ENCODE data around the gene AGK.
A peak's percentile ranks its signal among the peaks of the same experiment; 100 is the strongest.

AGK gene

DNA sequence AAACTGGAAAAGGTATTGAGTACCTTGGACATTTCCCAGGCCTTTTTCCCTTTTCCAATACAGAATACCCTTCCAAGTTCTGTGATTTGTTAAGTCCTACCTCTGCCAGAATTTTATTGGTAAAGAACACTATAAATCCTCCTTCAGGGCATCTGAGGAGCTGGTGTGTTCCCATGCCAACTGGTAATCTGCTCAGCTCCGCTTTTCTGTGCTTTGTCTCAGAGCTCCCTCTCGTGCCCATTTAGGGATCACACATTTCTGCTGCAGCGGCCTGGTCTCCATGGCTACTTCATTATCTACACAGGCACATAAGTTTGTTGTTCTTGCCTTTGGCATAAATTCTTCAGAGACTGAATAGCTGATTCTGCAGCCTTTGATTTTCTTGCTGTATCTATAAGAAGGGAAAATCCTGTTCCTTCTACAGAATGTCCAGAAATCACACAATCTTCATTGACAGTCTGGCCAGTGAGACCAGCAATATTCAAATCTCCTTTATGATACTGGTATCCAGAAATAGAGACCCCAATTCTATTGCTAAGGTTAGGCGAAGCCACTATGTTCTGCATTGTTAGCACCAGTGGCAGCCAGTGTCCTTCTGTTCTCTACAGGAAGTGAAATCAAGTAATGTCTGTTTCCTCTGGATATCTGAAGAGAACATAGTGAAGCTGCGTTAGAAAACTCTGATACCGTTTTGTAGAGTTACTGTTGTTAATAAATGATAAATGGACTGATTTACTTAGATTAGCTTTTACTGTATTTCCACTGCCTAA, 98.8 kb downstream of the AGK start:
- DNase-seq = peak; percentile 41

DNA sequence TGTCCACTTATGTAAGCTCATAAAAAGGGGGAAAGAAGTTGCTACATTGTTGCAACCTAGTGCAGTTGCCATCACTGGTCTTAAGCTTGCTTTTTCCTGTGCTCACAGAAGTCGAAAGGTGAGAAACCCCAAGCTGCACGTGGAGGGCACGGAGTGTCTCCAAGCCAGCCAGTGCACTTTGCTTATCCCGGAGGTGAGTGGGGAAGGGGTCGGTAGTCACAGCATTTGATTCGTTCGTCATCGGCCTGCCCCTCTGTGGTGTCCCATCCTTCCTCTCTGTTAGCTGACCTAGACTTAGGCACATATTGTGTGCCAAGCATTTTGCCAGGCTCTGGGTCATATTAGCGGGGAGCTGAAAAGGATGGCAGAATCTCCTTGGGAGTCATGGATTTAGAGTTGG, 100.2 kb downstream of the AGK start:
- DNase-seq = no peak

DNA sequence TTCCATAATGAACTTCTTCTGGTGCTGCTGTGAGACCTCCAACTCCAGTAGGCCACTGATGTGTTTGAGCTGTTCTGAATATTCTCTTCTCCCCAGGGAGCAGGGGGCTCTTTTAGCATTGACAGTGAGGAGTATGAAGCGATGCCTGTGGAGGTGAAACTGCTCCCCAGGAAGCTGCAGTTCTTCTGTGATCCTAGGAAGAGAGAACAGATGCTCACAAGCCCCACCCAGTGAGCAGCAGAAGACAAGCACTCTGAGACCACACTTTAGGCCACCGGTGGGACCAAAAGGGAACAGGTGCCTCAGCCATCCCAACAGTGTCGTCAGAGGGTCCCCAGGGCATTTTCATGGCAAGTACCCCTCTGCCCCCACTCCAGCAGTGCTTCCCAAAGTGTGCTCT, 101.5 kb downstream of the AGK start:
- no peak for DNase-seq

DNA sequence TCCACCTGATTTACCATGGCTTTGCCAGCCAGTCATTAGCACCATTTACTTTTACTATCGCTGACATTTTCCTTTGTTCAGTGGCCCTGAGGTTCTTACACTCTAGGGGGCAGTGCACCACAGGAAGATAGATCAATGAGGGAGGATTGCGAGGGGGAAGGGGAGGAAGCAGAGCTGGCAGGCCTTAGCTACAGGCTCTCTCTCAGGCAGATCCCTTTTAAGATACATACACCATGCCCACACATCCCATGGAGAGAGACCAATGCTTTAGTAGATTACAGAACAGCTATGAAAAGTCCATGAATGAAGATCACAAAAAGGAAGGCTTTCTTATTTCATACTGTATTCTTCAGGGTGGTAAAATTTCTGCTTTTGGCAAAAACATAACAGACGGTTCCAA, 103.3 kb downstream of the AGK start:
- DNase-seq = peak; percentile 82

DNA sequence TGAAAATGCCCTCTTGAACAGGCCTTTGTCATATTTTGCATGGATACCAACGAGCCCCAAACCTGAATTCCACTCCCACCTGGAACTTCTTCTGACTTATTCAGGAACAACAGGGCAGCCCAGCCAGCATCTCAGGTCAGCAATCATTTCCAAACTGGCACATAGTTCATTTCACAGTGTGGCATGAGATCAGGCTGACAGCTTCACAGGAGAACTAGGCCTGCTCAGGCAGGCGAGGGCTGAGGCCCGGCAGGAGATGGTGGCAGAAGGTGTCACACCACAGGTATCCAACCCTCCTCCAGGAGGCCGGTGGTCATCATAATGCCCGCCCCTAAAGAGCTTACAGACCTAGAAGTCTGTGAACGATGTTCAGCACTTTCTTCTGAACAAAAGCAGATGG, 108.3 kb downstream of the AGK start:
- no peak for DNase-seq

DNA sequence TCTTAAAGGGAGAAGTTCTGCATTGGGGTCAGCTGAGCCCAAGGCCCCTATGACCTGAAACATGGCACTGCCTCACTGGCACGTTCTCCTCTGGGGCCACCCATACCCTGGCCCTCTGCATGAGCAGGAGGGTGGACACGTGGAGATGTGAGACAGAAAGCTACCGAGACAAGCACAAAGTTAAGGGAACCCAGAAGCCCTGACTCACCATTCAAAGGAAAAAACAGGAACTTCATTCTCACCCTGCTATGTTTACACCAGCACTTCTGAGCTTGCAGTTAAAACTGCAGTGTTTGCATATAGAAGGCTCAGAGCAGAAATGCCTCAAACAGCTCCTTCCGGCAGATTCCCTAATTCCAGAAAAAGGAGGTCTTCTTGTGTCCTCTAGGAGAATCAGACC, 109.0 kb downstream of the AGK start:
- DNase-seq = no peak

DNA sequence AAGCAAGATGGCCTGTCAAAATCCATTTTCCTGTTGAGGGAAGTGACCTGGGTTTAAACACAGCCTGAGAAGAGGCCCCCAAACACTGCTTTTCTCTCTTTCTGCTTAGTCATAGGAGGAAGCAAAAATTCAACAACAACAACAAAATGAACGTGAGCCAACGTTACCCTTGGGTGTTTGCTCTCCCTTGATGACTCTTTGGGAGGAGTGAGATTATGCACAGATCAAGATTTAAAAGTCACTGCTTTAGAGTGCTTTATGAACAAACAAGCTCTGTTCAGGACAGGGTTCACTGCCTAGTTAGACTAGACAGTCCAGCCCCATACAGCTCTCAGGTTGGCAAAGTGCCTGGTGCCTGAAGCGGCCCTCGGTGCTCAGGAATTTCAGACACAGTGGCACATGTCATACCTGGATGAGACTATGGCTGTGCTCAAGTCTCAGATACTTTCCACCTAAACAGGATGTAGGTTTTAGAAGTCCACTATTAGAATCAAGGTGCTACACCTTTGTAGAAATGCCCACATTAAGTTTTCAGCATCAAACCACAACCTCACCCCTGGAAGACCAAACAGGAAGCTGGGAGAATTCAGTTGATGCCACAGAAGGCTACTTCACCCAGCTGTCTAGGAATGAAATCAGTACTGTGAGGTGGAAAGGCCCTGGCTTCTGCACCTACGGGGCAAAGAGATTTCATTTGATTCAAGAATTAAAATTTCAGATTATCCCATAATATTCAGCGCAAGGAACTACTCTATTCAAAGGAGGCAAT, 112.1 kb downstream of the AGK start:
- peak; percentile 30 for DNase-seq

DNA sequence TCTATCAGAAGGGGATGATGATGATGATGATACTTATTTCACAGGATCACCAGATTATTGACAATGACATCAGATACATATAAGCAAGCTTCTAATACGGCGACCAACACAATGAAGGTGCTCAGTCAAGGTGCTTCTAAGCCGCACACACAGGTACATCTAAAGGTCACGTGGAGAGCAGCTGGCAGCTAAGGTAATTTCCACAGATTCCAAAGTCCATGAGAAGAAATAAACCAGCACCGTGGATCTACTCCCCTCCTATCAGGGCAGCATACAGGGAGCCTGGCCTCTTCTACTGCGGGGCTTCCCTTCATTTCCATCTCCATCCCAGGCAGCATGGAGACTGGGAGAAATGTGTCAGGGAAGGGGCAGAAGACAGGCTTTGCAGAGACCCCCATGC, 113.2 kb downstream of the AGK start:
- no peak for DNase-seq

DNA sequence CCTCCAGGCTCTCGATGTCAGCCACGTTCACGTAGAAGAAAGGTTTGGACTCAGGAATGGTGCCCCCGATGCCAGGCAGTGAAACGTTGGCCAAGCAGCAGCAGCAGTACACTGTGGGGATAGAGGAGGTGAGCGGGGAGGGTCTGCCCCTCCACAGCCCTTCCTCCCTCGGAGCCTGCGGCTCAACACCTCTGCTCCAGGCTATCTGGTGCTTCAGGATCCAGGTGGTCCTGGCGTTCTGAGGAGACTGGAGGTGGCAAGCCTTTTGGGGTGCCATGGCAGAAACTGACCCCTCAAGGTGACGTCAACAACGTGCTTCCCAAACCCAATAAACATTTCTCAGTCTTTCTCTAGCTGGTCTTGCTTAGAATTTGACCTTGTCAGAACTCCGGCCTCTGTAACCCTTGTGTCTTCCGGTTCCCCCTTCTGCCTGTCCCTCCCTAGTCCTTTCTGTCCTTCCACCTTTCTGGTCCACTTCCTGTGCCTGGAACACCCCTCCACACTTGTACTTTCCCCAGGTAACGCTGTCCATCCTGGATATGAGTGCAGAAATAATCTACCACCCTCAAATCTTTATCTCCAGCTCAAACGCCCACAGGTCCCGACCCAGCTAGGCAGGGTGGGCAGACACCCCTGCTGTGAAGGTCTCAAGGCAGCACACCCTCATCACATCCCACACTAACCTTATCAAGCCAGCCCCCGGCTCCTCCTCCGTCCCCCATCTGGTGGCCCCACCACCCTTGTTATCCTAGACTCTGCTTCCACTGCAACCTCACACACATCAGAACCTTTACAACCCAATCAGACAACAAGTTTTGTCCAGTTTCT, 114.2 kb downstream of the AGK start:
- DNase-seq = no peak

DNA sequence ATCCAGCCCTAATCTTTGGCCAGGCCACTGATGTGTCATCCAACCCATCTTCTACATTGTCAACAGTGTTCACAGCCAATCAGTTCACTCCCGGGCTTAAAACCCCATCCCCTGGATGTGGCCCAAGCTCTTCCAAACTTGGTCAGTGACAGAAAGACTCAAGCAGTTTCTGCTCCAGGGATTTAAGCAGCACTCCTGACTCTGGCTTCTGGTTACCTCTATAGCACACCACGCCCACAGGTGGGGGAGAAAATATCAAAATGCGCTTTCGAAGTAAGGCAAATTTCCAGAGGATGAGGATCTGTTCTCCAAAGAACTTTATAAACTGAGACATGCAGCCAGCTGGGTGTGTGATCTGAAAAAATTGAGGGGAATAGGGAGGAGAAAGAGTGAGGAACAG, 114.9 kb downstream of the AGK start:
- DNase-seq = no peak

DNA sequence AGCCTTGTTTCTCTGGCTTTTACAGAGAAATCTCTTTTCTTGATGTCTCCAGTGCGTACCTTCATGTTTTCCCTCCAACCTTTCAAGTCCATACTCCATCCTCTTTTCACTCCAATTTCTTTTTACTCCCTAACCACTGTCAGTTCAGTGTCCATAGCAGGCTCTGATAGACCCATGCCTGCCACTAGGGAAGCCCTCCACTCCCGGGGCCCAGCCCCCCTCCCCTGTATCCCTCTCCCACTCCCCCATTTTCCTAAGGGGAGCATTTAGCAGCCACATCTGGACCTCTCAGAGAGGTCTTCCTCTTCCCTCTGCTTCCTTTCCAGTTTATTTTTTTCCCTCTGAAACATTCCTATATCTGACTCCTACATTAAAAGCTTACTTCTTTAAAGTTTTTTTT, 117.6 kb downstream of the AGK start:
- DNase-seq = no peak

DNA sequence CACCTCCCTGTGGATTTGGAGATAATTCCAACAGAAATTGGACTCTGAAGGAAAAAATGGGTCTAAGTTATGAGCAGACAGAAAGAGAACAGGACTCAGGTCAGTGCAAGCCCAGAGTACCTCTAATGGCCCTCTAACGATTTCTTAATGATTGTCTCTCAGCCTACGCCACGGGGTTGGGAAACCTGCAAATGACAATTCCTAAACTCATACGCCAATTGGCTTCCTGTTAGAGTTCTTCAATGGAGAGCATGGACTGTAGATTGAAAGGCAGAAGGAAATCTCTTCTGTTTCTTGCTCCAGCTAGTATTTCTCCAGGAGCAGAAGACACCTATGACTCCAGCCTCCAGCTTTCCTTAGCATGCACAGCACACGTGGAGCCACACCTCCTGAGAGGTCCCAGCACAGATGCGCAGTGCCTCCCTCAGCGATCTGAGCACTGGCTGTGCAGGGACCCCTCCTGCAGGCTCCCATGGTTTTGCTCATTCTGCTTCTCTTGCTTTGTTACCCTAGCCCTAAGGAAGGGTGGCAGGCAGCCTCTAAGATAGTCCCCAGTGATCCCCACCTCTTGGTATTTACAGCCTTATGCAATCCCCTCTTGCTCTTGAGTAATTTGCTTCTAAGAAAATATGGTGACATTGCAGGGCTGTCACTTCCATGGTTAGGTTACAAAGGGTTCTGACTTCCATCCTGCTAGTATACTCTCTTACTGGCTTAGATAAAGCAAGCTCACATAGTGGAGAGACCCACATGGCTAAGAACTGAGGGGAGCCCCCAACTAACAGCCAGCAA, 120.7 kb downstream of the AGK start:
- no peak for DNase-seq

DNA sequence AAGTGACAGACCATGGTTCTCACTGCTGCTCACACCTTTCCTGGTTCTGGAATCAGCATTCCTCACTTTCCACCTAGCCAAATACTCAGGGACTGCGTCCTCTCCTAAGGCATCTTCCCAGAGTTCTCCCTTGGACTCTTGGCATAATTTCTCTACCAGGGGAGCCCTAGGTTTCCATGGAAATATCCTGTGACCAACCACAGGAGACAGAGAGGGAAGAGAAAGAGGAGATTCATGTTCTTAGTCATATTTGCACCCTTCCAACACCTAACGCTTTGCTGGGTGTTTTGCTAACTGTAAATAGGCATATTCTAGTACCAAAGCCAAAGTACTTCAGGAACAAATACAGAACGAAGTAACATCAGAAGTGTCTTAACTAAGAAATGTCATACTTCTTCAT, 122.1 kb downstream of the AGK start:
- DNase-seq = no peak

DNA sequence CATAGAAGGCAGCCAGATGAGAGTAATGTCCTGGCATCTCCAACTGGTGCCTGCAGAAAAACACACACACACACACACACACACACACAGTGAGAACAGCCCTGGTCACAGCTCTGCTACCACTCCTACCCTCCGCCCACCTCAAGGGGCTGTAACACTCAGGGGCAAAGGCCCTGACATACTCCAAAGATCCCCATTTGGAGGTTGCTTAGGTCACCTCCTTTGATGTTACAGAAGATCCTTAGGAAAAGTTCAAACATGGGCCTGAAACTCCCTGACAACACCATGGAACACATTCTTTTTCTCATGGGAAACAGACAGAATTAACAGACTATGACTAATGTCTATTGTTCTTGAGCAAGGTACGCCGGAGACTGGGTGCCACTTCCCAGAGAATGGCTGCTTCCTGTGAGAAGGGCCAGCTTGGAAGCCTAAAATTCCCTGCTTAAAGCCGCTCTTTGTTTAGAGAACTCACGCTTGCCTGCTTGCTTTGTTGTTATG, 123.0 kb downstream of the AGK start:
- no peak for DNase-seq

DNA sequence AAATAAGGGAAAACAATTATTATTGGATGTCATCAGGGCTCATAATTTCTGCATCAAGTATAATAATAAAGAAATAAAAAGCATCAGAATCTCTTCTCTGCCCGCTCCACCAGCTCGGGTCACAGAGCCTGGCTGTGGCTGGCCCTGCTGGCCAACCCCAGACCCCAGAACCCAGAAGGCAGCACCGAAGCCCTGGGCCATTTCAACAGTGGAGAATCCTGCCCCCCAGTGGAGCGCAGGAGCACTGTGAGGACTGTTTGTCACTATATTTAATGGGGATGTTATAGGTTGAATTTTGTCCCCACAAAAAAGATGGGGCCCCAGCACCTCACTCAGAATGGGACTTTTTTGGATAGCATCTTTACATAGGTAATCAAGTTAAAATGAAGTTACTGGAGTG, 123.5 kb downstream of the AGK start:
- DNase-seq = no peak

DNA sequence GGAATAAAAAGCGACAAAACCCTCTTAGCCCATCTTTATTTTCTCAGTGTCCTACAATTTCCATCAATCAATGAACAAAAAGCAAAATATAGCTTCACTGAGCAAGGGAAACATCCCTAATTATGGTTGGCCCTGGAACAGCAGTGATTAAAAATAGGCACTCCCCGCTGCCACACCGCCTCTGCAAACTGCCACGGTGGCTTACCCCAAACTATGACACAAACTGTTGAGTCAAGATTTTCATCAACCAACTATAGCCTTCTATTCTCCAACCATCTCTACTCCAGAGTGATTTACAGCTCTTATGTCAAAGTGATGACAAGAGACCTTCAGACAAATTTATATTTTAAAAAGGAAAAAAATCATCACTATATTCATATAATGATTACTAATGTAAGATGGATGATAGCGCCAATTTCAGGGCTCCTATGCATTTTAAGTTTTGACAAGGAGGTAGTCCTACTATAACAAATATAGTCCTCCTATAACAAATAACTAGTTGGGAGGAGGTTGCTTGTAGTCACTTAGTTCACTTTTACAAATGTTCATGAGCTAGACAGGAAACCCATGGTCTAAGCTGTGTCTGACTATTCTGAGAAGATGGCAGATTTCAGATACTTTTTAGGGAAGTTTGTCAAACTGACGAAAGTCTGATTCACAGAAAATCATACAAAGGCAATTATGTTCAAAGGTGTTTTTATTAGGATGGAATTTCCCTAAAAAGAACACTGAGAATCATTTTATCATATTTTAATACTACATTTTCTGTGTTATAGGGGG, 124.4 kb downstream of the AGK start:
- no peak for DNase-seq

DNA sequence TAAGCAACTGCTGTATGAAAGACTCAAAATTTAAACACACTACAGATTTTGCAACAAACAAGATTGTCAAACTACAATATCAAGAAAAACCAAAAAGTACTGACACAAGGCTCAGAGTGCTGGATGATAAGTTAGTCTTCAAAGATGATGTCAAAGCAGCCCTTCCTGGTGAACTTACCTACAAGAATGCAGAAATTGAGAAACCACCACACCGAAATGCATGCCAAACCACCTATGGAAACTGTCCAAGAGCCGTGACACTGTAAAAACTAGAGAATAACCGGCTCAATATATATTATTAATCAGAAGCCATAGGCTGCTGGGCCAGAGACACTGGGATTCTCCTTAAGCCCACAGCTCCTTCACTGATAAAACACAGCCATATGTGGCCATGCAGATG, 125.4 kb downstream of the AGK start:
- no peak for DNase-seq

DNA sequence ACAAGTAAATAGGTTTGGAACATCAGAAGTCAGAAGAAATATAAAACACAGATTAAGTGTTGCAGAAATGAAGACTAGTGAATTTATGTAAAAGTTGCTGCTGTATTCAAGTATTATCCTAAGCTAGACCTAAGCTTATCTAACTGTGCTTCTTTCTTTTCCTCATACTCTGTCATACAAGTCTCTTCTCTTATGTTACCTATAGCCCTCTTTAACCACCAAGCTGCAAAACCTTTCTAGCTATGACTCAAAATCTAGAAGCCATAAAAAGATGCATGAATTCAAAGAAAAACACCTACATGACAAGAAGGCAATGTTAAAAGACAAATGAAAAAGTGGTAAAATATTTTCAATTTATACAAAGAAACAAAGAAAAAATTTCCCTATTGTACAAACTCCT, 127.8 kb downstream of the AGK start:
- no peak for DNase-seq

DNA sequence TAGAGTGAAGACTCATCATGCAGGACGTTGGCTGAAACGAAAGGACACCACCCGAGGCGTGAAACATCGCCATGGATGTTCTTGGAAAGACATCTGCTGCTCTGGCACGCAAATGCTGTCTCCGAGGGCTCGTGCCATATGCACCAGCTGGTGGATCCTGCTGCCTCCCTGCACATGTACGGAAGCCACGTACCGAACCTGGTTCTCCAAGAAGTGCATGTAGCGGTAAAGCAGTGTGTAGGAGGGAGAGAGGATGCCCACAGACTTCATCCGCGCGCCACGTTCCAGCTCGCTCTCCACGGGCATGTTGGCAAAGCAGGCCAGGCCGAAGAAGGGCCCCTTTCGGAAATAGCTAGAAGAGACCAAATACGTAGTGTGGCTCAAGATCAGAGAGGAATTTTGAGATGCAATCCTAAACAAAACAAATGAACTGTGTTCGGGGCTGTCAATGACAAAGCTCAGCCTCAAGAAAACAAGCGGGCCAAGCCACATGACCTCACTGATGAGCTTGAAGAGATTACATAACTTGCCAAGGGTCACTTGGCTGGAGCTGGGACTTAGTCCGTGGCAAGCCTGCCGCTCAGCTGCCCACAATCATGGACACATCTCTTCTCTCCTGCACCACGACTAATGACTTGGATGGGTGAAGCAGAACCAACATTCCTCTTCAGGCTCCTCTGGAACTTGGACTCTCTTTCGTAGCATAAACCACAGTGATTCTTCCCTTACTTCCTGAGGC, 134.2 kb downstream of the AGK start:
- DNase-seq = no peak

DNA sequence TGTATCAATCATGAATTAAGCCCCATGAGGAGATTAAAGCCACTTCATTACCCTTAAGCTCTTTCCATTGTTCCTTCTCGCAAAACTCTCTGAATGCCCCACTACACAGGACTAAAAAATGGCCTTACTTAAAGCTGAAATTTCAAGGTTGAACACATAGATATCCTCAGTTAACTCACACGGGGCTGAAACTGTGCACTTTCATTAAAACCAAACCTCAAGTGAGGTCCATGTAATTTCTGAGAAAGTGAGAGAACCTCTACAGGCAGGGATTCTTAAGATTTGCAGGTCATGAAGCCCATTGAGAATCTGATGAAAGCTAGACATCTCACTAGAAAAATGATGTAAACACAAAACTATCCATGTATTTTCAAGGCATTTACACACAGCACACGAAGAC, 134.9 kb downstream of the AGK start:
- DNase-seq = no peak

DNA sequence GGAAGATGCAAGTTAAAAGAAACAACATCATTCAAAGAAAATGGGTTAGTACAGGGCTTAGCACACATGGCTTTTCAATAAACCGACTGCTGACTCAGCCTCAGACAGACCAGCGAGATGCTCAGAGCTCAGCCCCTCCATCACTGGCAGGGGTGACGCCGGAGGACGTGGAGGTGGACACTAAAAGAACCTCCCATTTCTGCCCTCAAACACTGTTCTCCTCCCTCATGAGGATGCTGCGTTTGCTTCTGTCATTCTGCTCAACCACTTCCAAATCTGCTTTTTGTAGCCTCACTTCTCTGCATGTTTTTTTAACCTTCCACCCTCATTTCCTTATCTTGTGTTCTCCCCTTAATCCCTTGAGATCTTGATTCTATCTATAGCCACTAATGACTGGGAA, 135.5 kb downstream of the AGK start:
- no peak for DNase-seq
